ENCODE results near the gene MKLN1. TPM values are rescaled to one million over a fixed set of nuclear protein-coding genes. Genes with fewer than 3 reads are reported as not detected.
A peak's percentile ranks its signal among the peaks of the same experiment; 100 is the strongest.
"Not testable (repeated sequence)": the region's sequence is repeated elsewhere in the genome, so short reads cannot be mapped to it uniquely, and the experiment has no call there.

MKLN1 gene
- total RNA-seq, 2 donors from 2014 or later = 48.9 to 54.2 TPM

DNA sequence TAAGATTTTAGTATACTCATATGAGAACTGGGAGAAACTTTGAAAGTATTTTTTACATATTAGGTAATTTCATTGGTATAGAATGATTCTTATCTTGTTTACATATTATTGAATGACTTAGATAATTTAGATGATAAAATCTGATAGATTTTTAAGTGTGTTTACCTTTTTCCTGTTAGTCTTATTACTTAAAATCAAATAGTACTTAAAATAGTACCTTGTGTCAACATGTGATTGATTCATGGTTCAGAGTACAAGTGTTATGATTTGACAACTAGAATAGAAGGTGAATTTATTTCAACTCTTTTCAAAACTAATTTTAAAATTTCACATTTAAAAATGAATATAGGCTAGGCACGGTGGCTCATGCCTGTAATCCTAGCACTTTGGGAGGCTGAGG lies 4.1 kb downstream of the MKLN1 start:
- Mint-ChIP-seq H3K27ac (no peak overlapping the region), H3K9me3 (peaks cover 5 to 23% of the 10 kb centered on the region in 2 donors), H3K36me3 (peaks cover 24 to 45% of the 10 kb centered on the region in 2 donors)
- ATAC-seq = no peak
- no peak for DNase-seq (ENCODE audit: low spot score in 2 of 2)

DNA sequence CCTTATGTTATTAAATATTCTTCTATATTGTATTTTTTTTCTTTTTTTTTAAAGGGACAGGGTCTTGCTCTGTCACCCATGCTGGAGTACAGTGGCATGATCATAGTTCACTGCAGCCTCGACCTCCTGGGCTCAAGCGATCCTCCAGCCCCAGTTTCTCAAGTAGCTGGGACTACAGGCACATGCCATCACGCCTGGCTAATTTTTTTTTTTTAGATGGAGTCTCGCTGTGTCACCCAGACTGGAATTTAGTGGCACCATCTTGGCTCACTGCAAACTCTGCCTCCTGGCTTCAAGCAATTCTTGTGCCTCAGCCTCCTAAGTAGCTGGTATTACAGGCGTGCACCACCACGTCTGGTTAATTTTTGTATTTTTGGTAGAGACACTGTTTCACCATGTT lies 5.1 kb downstream of the MKLN1 start:
- Mint-ChIP-seq H3K9me3 (peaks cover 9 to 30% of the 10 kb centered on the region in 2 donors), H3K36me3 (peaks cover 23 to 51% of the 10 kb centered on the region in 2 donors)
- not testable (repeated sequence) for DNase-seq (ENCODE audit: low spot score in 2 of 2); H3K27ac Mint-ChIP-seq; ATAC-seq

DNA sequence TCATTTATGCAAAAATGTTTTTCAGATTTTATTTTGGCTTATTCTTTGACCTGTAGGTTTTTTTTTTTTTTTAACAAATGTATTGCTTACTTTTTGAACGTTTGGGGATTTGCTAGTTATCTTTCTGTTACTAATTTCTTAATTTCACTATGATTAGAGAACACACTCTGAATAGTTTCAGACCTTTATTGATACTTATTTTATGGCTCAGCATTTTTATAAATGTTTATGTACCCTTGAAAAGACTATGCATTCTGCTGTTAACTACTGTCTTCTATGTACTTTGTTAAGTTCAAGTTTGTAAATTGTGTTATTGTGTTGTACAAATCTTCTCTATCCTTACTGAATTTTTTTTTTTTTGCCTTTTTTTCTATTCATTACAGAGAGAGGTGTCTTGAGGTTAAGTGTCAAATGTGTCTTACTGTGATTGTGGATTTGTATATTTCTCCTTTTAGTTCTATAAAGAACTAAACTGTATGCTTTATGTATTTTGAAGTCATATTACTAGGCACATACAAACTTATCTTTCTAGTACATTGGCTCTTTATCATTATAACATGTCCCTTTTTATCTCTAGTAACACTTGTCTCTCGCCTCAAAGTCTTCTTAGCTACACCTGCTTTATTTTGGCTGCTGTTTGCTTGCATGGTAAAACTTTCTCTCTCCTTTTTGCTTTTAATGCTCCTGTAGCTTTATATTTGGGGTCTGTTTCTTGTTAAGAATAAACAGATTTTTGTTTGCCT lies 8.1 kb downstream of the MKLN1 start:
- H3K36me3 Mint-ChIP-seq = peaks cover 12 to 61% of the 10 kb centered on the region in 2 donors
- ATAC-seq (no peak), DNase-seq (ENCODE audit: low spot score in 2 of 2) (no peak)
- no peak overlapping the region for H3K27ac Mint-ChIP-seq
- peaks cover 9 to 30% of the 10 kb centered on the region in 2 donors for H3K9me3 Mint-ChIP-seq

DNA sequence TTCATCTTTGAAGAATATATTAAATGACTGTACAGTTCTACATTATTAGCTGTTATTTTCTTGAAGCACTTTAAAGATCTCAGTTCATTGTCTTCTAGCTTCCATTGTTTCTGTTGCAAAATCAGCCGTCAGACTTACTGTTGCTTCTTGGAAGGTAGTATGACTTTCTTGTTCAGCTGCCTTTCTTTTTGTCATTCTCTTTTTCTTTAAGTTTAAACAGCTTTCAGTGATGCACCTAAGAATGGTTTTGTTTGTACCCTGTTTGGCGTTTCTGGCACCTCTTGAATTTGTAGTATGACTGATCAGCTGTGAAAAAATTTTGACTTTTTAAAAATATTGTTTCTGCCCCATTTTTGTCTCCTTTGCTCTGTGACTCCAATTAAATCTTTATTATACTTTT lies 9.3 kb downstream of the MKLN1 start:
- H3K27ac Mint-ChIP-seq = no peak overlapping the region
- H3K36me3 Mint-ChIP-seq = peaks cover 12 to 68% of the 10 kb centered on the region in 2 donors
- ATAC-seq = no peak
- peaks cover 9 to 30% of the 10 kb centered on the region in 2 donors for H3K9me3 Mint-ChIP-seq
- DNase-seq (ENCODE audit: low spot score in 2 of 2) = no peak

DNA sequence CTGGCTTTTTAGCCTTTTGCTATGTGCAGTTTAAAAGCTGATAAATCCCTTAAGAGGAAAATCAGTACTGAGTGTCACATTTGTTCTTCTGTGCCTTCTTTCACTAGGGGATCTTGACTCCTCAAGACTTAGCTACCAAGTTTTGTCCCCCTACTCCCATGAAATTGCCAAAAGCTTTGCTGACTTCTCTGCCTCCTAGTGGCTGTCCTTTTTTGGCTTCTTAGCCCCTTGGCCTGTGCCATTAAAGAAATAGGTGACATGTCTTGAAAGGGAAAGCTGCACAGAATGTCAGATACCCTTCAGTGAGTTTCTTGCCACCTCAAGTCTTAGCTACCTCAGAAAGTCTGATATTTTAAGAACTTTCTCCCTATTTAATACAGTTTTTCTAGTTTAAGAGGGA lies 10.5 kb downstream of the MKLN1 start:
- no peak for DNase-seq (ENCODE audit: low spot score in 2 of 2)
- Mint-ChIP-seq H3K9me3 (peaks cover 9 to 30% of the 10 kb centered on the region in 2 donors), H3K27ac (no peak overlapping the region), H3K36me3 (peaks cover 12 to 68% of the 10 kb centered on the region in 2 donors)
- no peak for ATAC-seq

DNA sequence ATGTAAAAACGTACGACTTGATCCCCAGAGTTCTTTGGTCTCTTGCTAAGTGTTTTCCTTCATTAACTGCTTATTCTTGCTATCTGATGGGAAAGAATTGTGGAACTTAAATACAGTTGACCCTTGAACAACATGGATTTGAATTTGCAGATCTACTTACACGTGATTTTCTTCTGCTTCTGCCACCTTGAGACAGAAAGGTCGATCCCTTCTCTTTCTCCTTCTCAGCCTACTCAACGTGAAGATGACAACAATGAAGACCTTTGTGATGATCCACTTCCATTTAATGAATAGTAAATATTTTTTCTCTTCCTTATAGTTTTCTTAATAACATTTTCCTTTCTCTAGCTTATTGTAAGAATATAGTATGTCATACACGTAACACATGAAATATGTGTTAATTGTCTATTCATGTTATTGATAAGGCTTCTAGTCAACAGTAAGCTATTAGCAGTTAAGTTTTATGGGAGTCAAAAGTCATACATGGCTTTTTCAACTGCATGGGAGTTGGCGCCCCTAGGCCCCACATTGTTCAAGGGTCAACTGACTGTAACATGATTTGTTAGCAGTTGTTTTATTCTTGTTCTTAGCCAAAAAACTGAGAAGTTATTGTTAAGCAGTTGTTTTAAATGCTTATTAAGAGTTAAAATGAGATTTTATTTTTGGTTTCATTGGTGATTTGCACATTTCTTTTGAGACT lies 11.2 kb downstream of the MKLN1 start:
- H3K27ac Mint-ChIP-seq = no peak overlapping the region

DNA sequence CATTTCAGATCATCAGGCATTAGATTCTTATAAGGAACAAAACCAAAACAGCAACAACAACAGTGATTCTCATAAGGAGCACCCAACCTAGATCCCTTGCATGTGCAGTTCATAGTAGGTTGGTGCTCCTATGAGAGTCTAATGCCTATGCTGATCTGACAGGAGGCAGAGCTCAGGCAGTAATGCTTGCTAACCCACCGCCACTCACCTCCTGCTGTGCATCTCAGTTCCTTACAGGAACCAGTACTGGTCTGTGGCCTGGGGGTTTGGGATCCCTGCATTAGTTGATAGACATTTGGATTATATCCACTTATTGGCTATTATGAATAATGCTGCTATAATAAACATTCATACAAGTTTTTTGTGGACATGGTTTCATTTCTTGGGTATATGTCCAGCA lies 14.0 kb downstream of the MKLN1 start:
- peaks cover 6 to 8% of the 10 kb centered on the region in 2 donors for H3K9me3 Mint-ChIP-seq
- no peak for DNase-seq (ENCODE audit: low spot score in 2 of 2)
- peak overlapping the region in 1 of 2 donors; percentile 36 for H3K27ac Mint-ChIP-seq
- peaks cover 8 to 38% of the 10 kb centered on the region in 2 donors for H3K36me3 Mint-ChIP-seq
- ATAC-seq = no peak

More for the DNA sequence above, 11.2 kb downstream of the MKLN1 start:
- DNase-seq (ENCODE audit: low spot score in 2 of 2) (no peak), ATAC-seq (no peak)
- Mint-ChIP-seq H3K36me3 (peaks cover 12 to 62% of the 10 kb centered on the region in 2 donors), H3K9me3 (peaks cover 9 to 29% of the 10 kb centered on the region in 2 donors)

DNA sequence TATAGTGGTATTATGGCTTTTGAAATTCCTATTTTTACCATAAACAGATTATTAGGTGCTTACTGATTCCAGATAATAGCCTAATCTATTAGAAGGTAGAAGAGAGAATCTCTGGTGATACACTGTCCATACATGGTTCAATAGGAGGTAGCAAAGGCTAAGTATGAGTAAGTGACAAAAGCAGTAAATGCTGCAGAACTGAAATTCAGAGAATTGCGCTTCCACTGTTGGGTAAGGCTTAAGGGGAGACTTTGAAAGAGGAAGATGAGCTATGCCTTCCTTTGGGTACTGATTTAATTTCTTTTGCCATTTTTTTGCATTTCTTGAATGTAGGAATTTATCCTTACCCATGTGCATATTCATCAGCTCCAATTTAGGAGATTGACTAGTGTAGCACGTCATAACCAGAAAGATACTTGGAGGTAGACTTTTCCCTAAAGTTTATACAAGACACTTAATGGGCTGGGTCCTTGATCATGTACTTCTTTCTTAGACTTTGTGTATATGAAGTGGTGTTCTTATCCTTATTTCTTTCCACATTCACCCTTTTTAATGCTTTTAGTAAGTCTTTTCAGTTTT lies 15.3 kb downstream of the MKLN1 start:
- ATAC-seq = no peak
- no peak for DNase-seq (ENCODE audit: low spot score in 2 of 2)
- Mint-ChIP-seq H3K27ac (no peak overlapping the region), H3K36me3 (peaks cover 0 to 27% of the 10 kb centered on the region in 2 donors), H3K9me3 (no peaks in the 10 kb centered on the region)

DNA sequence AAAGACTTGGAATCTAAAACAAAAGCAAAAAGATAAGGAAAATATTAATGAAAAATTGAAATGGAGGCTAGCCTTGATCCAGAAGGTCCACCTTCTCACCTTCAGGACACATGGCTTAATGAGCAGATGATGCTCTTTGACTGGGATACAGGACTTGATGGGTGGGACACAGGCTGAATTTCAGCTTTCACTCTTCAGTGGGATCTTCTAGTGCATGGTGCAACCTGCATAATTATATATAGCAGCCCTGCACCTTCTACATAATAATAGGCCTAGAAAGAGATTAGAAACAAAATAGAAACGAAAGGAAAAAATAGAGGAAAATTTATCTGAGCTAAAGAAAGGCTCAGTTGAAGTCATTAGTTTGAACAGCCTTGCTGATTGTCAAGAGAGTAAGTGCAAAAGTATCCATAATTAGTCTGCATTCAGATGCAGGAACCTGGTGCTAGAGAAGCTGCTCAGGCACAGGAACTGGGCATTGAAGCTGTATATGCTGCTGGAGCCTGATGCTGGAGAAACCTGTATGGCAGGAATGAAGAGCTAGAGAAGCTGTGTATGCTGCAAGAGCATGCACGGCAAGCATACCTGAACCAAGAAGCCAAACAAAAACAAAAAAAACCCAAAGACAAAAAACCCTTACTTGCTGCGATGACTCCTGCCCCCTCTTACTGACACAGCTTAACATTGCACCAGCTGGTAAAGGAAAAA lies 19.4 kb downstream of the MKLN1 start:
- Mint-ChIP-seq H3K36me3 (peaks cover 0 to 15% of the 10 kb centered on the region in 2 donors), H3K27ac (no peak overlapping the region), H3K9me3 (no peaks in the 10 kb centered on the region)
- no peak for DNase-seq (ENCODE audit: low spot score in 2 of 2)
- ATAC-seq = no peak

DNA sequence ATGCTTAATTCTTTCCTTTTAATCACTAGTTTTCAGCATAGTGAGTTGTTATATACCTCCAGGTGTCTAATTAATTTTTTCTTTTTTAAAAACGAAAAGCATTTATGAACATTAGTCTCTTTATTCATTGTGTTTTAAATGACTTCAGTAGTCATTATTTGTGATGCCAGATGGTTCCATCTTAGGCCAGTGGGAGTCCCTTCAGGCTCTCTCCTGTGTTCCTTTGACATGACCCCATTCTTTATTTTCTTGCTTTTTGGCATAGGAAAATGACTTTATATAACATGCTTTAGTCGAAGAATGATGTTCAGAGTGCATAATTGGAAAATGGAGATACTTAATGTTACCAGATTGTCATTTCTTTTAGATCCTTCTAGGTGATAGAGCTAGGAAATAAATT lies 24.4 kb downstream of the MKLN1 start:
- Mint-ChIP-seq H3K36me3 (peaks cover 0 to 15% of the 10 kb centered on the region in 2 donors), H3K27ac (no peak overlapping the region), H3K9me3 (no peaks in the 10 kb centered on the region)
- no peak for ATAC-seq
- DNase-seq (ENCODE audit: low spot score in 2 of 2) = no peak

DNA sequence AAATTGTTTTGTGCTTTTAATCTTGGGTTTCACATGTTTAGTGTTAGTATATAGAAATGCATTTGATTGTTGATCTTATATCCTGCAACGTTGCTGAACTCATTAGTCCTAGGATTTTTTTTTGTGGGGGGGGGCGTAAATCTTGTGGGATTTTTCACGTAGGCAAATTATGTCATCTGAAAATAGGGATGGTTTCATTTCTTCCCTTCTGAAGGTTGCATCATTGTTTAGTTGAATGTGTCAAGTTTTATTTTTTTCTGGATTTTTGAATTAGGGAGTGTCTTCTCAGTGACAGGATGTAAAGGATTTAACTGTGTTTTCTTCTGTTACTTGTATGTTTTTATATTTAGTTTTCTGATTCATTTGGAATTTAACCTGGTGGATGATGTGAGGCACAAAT lies 26.7 kb downstream of the MKLN1 start:
- H3K36me3 Mint-ChIP-seq = peaks cover 0 to 10% of the 10 kb centered on the region in 2 donors
- H3K27ac Mint-ChIP-seq = no peak overlapping the region
- H3K9me3 Mint-ChIP-seq = no peaks in the 10 kb centered on the region
- ATAC-seq (no peak), DNase-seq (ENCODE audit: low spot score in 2 of 2) (no peak)

DNA sequence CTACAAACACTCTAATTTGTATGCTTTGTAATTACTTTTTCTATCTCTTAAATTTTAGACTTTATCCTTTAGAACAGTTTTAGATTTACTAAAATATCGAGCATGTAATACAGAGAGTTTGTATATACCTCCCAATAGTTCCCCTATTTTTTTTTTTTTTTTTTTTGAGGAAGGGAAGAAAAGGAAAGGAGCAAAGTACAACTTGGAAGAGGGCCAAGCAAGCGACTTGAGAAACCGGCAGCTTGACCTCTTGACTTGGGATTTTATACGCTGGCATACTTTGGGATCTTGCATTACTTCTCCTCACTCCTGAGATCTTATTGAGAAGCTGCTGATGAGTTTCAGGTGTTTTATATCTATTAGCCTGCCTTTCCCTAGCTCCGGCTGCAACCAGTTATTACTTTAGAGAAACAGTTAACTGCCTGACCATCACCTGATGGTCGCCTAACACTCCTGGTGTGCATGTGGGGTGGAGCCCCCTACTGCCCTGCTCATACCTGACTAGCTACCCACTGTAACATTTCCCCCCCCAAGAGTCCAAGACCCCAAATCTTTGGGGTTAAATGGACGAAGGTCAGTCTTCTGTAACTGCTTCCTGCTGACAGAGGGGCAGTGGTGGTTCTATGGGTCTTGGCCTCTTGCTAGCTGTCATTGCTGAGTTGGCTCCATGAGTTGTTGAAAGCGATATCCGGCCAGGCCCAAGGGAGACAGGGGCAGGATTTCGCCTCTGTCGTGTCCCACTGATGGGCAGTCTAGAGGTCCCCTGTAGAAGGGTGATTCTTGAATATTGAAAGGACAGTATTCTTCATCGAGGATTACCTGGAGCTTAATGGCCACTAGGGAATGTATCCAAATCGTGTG lies 28.5 kb downstream of the MKLN1 start:
- H3K9me3 Mint-ChIP-seq = no peaks in the 10 kb centered on the region
- H3K27ac Mint-ChIP-seq = no peak overlapping the region

DNA sequence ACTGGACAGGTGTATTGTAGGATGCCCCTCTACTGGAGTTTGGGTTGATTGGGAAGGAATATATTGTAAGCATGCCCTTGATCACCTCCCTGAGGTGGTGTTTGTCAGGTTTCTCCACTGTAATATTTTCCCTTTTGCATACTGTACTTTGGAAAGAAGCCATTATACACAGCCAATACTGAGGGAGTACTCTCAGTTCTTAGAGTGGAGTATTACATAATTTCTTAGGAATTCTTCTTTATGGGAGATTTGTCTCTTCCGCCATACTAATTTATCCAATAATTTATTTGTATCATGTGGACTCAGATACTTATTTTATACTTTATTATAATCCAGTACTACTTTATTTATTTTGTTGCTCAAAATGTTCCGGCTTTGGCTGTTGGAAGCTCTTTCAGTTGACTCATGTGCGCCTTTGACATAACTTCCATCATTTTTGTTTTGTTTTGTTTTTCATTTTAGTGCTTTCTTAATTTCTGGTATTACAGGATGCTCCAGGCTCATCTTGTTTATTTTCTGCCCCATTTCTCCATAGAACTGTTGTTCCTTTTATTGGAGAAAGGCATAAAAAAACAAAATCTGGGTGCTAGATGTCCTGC lies 29.7 kb downstream of the MKLN1 start:
- no peak for DNase-seq (ENCODE audit: low spot score in 2 of 2)
- no peaks in the 10 kb centered on the region for H3K36me3 Mint-ChIP-seq
- no peak overlapping the region for H3K27ac Mint-ChIP-seq
- no peaks in the 10 kb centered on the region for H3K9me3 Mint-ChIP-seq
- no peak for ATAC-seq

More for the DNA sequence above, 28.5 kb downstream of the MKLN1 start:
- H3K36me3 Mint-ChIP-seq = peaks cover 0 to under 1% of the 10 kb centered on the region in 2 donors
- ATAC-seq = no peak
- DNase-seq (ENCODE audit: low spot score in 2 of 2) = no peak

DNA sequence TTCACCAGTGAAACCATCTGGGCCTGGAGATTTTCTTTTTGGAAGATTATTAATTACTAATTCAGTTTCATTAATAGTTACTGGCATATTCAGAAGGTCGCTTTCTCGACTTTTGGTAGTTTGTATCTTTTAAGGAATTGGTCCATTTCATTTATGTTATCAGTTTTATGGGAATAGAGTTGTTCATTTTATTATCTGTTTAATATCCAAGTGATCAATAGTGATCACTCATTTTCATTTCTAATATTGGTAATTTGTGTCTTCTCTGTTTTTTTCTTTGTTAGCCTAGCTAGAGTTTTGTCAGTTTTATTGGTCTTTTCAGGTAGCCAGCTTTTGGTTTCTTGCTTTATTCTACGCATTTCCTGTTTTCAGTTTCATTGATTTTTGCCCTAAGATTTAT lies 31.0 kb downstream of the MKLN1 start:
- H3K36me3 Mint-ChIP-seq = no peaks in the 10 kb centered on the region
- DNase-seq (ENCODE audit: low spot score in 2 of 2) (no peak), ATAC-seq (no peak)
- no peak overlapping the region for H3K27ac Mint-ChIP-seq
- no peaks in the 10 kb centered on the region for H3K9me3 Mint-ChIP-seq

DNA sequence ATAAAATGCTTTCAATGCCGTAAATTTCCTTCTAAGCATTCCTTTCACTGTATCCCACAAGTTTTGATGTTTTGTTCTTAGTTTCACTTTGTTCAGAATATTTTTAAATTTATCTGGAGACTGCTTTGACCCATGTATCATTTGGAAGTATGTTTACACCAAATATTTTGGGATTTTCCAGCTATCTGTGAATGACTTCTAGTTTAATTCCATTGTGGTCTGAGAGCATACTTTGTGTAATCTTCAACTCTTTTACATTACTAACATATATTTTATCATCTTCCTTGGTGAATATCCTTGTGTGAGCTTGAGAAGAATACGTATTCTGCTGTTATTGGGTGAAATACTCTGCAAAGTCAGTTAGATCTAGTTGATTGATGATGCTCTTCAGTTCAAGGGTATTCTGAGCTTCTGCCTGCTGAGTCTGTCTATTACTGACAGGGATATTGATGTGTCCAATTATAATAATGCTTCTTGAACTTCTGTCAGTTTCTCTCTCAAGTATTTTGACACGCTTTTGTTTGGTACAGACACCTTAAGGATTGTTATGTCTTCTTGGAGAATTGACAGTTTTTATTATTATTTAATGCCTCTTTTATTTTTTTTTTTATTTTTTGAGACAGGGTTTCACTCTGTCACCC lies 31.6 kb downstream of the MKLN1 start:
- Mint-ChIP-seq H3K36me3 (no peaks in the 10 kb centered on the region), H3K9me3 (no peaks in the 10 kb centered on the region)
- no peak for ATAC-seq

More for the DNA sequence above, 31.6 kb downstream of the MKLN1 start:
- no peak overlapping the region for H3K27ac Mint-ChIP-seq
- no peak for DNase-seq (ENCODE audit: low spot score in 2 of 2)

Measured in activated naive CD4-positive, alpha-beta T cell treated with anti-CD3 and anti-CD28 coated beads, Interleukin-2, amount 50 U/mL, for 72 hours (primary cell).